Measurements from ENCODE around the gene ZBTB9. TPM values are rescaled to one million over a fixed set of nuclear protein-coding genes. Genes with fewer than 3 reads are reported as not detected.

Gene ZBTB9
- polyA plus RNA-seq, 2 of the 4 experiments (the other 2 are of a cell fraction) = 6.9 to 9.9 TPM

GRCh38 chr6:33456156-33456555, 1.8 kb downstream of the ZBTB9 start:
- POLR2A ChIA-PET = no interaction called here

GRCh38 chr6:33458676-33459075, 4.3 kb downstream of the ZBTB9 start:
- ATAC-seq (no peak), FAIRE-seq (no peak), DNase-seq (ENCODE audit: low read depth in 1 of 2, low spot score in 1 of 2) (no peak)
- POLR2A ChIA-PET = no interaction called here
- WGBS (ENCODE audit: missing lambda C conversion rate) = 45% methylated on average over 3 of the region's 3 CpGs
- TF ChIP-seq CHD2 (IDR thresholded peaks at IDR 0.05; ENCODE audit: low read length, partially characterized antibody) = no peak
- TF ChIP-seq MAX (IDR thresholded peaks at IDR 0.05) = no peak
- no peak for TF ChIP-seq FOSB (CRISPR knock-in tag; IDR thresholded peaks at IDR 0.05)
- no peak for TF ChIP-seq FOSL2 (IDR thresholded peaks at IDR 0.05)
- no peak for TF ChIP-seq FOSL2 (CRISPR knock-in tag; IDR thresholded peaks at IDR 0.05)
- TF ChIP-seq JUN (IDR thresholded peaks at IDR 0.05) = no peak
- TF ChIP-seq ESRRA (IDR thresholded peaks at IDR 0.05; ENCODE audit: borderline replicate concordance, low read length) = no peak
- TF ChIP-seq KDM5A (IDR thresholded peaks at IDR 0.05) = no peak
- TF ChIP-seq RFX5 (IDR thresholded peaks at IDR 0.05) = no peak
- TF ChIP-seq PHF8 (IDR thresholded peaks at IDR 0.05; ENCODE audit: borderline replicate concordance, low read depth) = no peak
- H3K4me1 ChIP-seq = peaks cover 4% of the 10 kb centered on the region; the same call in 1 of the 3 replicates
- H3K4me3 ChIP-seq = no peak overlapping the region
- no peaks in the 10 kb centered on the region for H3K9me3 ChIP-seq
- H3K4me2 ChIP-seq = no peak overlapping the region
- CTCF ChIA-PET = interaction anchor here (2.2 kb wide), 1 partner anchor 33 kb away, joined by 7 read pairs; no protein-coding TSS in a partner anchor
- no peak overlapping the region for H3K27ac ChIP-seq

More at GRCh38 chr6:33456156-33456555, 1.8 kb downstream of the ZBTB9 start:
- WGBS (ENCODE audit: missing lambda C conversion rate) = 94% methylated on average over 11 of the region's 12 CpGs
- TF ChIP-seq HOXB13 (CRISPR knock-in tag; IDR thresholded peaks at IDR 0.05; ENCODE audit: low read depth) (no peak), SREBF2 (IDR thresholded peaks at IDR 0.05) (no peak), CBX8 (IDR thresholded peaks at IDR 0.05) (no peak), HMGXB4 (CRISPR knock-in tag; IDR thresholded peaks at IDR 0.05; ENCODE audit: borderline replicate concordance) (no peak), KDM1A (IDR thresholded peaks at IDR 0.05; ENCODE audit: low read depth) (no peak), CBX2 (IDR thresholded peaks at IDR 0.05; ENCODE audit: borderline replicate concordance, low read depth) (no peak), PBX3 (IDR thresholded peaks at IDR 0.05) (no peak), JUN (IDR thresholded peaks at IDR 0.05) (no peak)
- no peak overlapping the region for H3K27ac ChIP-seq
- no peak for DNase-seq (ENCODE audit: low read depth in 1 of 2, low spot score in 1 of 2)
- H3K9me3 ChIP-seq = no peaks in the 10 kb centered on the region
- H3K4me3 ChIP-seq = no peak overlapping the region
- CTCF ChIA-PET = interaction anchor here (1.6 kb wide), 1 partner anchor 66 kb away, joined by 4 read pairs; no protein-coding TSS in a partner anchor
- H3K4me2 ChIP-seq = no peak overlapping the region
- FAIRE-seq = no peak
- peaks cover 10% of the 10 kb centered on the region; the same call in 2 of the 3 replicates for H3K4me1 ChIP-seq
- no peak for ATAC-seq

GRCh38 chr6:33459226-33459625, 4.8 kb downstream of the ZBTB9 start:
- H3K9me3 ChIP-seq = no peaks in the 10 kb centered on the region
- no peak for ATAC-seq
- no peak overlapping the region for H3K4me3 ChIP-seq
- no peak for TF ChIP-seq RFX5 (IDR thresholded peaks at IDR 0.05)
- TF ChIP-seq FOSL2 (IDR thresholded peaks at IDR 0.05) = no peak
- peak; percentile 11; the same call in 1 of the 2 replicates for TF ChIP-seq FOSL2 (CRISPR knock-in tag; IDR thresholded peaks at IDR 0.05)
- CTCF ChIA-PET = interaction anchor here (2.2 kb wide), 1 partner anchor 33 kb away, joined by 7 read pairs; no protein-coding TSS in a partner anchor
- H3K4me2 ChIP-seq = no peak overlapping the region
- 69% methylated on average over 2 of the region's 2 CpGs for WGBS (ENCODE audit: missing lambda C conversion rate)
- FAIRE-seq = no peak
- H3K4me1 ChIP-seq = peaks cover 4% of the 10 kb centered on the region; the same call in 1 of the 3 replicates
- H3K27ac ChIP-seq = no peak overlapping the region
- POLR2A ChIA-PET = no interaction called here
- DNase-seq (ENCODE audit: low read depth in 1 of 2, low spot score in 1 of 2) = no peak

Data from A549 (cell line).